ENCODE data around the gene EXOC6B. TPM values are rescaled to one million over a fixed set of nuclear protein-coding genes. Genes with fewer than 3 reads are reported as not detected.

Gene EXOC6B
- total RNA-seq, 2 experiments from 2014 or later = 6.2 to 8.3 TPM

DNA sequence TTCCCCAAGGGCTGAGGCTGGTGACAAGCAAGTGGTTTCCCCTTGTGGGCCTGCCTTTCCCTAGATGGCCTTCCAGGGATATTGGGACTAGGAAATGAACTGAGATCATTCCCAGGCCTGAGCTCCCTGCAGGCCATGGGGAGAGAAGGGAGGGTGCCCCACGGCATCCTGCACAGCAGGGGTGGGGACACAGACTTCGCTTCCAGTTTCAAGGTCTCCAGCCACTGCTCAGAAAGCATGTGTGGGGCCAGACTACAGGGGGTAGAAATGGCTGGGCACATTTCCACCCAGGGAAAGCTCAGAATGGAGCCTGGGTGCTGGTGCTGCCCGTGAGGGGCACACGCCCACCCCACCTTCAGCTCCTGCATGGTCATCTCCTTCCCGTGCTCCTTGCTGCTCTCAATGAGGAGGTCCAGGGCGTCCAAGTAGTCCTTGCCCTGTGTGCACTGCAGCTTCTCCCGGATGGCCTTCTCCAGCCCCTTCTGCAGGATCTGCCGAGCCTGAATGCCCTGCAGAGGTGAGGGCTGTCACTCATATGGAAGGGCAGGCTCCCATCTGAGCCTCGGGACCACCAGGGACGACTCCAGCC lies 691.3 kb downstream of the EXOC6B start:
- H3K4me3 Mint-ChIP-seq = no peak overlapping the region
- ATAC-seq = no peak
- CTCF ChIA-PET = no interaction called here
- TF ChIP-seq, protein P1, sequence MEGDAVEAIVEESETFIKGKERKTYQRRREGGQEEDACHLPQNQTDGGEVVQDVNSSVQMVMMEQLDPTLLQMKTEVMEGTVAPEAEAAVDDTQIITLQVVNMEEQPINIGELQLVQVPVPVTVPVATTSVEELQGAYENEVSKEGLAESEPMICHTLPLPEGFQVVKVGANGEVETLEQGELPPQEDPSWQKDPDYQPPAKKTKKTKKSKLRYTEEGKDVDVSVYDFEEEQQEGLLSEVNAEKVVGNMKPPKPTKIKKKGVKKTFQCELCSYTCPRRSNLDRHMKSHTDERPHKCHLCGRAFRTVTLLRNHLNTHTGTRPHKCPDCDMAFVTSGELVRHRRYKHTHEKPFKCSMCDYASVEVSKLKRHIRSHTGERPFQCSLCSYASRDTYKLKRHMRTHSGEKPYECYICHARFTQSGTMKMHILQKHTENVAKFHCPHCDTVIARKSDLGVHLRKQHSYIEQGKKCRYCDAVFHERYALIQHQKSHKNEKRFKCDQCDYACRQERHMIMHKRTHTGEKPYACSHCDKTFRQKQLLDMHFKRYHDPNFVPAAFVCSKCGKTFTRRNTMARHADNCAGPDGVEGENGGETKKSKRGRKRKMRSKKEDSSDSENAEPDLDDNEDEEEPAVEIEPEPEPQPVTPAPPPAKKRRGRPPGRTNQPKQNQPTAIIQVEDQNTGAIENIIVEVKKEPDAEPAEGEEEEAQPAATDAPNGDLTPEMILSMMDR (IDR thresholded peaks at IDR 0.05) = no peak
- no peaks in the 10 kb centered on the region for H3K4me1 Mint-ChIP-seq (ENCODE audit: low read depth)
- intact Hi-C loops (cut with micrococcal nuclease) = no loop called here
- DNase-seq = no peak
- POLR2A ChIA-PET = no interaction called here
- no peaks in the 10 kb centered on the region for H3K36me3 Mint-ChIP-seq (ENCODE audit: low read depth)
- no peaks in the 10 kb centered on the region for H3K9me3 Mint-ChIP-seq
- peaks cover 2% of the 10 kb centered on the region for H3K27me3 Mint-ChIP-seq
- no peak overlapping the region for H3K27ac Mint-ChIP-seq

DNA sequence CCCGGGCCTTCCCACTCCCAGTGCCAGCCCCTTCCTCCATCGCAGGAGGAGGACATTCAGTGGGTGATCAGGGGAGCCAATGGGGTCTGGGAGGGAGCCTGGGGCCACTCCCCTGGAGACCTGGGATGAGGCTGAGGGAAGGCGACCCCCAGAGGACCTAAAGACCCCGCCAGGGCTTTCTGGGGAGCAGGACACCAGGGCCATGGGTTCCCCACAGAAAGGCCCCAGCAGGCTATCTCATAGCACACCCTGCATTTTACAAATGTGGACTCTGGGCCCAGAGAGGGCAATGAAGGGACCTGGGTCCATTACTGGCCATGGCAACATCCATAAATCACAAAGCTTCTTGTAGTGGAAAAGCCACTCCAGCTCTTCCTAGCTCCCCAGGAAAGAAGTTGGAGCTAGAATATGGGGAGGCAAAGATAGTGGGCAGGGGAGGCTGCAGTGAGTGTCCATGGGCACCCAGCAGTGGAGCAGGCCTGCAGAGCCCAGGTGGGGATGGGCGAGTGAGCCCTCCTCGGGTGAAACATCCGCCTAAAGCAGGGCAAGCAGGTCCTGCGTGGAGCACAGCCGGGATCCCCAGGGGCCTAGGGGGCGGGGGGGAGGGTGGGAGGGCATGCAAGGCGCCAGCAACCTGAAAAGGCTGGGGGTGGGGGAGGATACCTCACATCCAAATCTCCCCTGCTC lies 692.0 kb downstream of the EXOC6B start:
- no peak overlapping the region for H3K27ac Mint-ChIP-seq
- no peak for ATAC-seq
- H3K9me3 Mint-ChIP-seq = no peaks in the 10 kb centered on the region

DNA sequence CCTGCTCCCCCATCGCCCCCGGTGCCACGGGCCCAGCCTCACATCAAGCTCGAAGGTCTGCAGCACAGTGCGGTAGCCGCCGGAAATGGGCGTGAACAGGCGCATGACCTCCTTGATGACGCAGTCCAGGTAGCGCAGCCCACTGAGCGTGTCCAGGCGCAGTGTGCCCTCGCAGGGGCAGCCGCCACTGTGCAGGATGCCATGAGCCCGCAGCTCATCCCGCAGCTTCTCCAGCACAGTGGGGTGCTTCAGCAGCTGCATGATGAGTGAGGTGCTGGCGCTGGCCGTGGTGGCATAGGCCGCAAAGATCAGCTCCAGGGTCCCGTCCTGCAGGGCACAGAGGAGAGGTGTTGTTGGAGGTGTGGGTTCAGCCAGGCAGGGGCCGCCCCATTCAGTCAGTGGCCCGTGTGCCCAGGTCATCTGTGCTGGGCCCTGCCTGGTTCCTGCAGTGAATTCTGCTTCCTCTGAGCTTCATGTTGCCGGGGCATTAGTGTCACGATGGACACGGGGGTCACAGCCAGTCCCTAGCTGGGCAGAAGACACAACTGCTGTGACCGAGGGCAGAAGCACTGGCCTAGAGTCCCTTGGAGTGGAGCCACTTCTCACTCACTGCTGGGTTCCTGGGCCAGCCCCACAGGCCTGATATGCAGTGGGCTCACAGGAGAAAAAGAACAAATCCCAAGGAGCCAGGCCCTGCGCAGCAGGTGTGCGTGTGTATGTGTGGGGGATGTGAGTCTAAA lies 692.7 kb downstream of the EXOC6B start:
- no peak for ATAC-seq
- Mint-ChIP-seq H3K27ac (no peak overlapping the region), H3K9me3 (no peaks in the 10 kb centered on the region), H3K4me3 (no peak overlapping the region), H3K4me1 (ENCODE audit: low read depth) (no peaks in the 10 kb centered on the region), H3K36me3 (ENCODE audit: low read depth) (no peaks in the 10 kb centered on the region), H3K27me3 (peaks cover 4% of the 10 kb centered on the region)
- intact Hi-C loops (cut with micrococcal nuclease) = no loop called here
- TF ChIP-seq, protein P1 (IDR thresholded peaks at IDR 0.05) = no peak
- CTCF ChIA-PET = no interaction called here
- POLR2A ChIA-PET = no interaction called here
- DNase-seq = no peak

More for the DNA sequence above, 692.0 kb downstream of the EXOC6B start:
- Mint-ChIP-seq H3K4me1 (ENCODE audit: low read depth) (no peaks in the 10 kb centered on the region), H3K4me3 (no peak overlapping the region), H3K36me3 (ENCODE audit: low read depth) (no peaks in the 10 kb centered on the region), H3K27me3 (peaks cover 3% of the 10 kb centered on the region)
- intact Hi-C loops (cut with micrococcal nuclease) = no loop called here
- TF ChIP-seq, protein P1 (IDR thresholded peaks at IDR 0.05) = no peak
- ChIA-PET CTCF (no interaction called here), POLR2A (no interaction called here)
- no peak for DNase-seq

DNA sequence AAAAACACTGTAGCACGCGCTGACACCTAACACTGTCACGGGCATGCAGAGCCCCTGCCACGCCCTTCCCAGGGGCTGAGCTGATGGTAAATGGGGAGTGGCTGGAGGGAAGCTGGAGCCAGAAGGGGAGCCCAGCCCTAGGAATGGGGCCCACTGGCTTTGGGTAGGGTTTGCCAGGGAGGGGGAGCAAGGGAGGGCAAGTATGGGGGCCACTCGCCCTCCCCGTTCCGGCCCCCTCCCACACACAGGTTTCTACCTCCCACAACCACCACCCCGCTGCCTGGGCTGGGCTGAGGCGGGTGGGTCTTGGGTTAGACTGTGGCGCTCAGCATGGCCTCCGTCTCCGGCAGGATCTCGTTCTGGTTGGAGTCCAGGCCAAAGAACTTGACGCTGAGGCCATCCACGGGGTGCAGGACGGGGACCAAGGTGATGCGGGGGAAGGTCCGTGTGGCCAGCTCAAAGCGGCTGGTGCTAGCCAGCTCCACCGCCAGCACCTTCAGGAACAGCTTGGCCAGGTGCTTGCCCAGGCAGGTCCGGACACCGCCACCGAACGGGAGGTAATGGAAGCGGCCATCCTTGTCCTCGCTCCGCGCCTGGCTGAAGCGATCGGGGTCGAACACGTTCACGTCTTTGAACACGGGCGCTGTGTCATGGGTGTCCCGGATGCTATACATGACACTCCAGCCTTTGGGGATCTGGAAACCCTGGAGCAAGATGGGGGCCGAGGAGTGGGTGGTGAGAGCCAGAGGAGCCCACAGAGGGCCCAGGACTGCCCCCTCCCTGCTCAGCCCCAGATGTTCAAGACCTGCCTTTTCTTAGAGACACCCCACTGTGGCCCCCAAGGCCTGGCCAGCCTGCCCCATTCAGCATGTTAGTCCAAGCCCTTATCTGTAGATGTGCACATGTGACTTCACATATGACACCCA lies 693.7 kb downstream of the EXOC6B start:
- Mint-ChIP-seq H3K27ac (no peak overlapping the region), H3K4me1 (ENCODE audit: low read depth) (no peaks in the 10 kb centered on the region), H3K36me3 (ENCODE audit: low read depth) (no peaks in the 10 kb centered on the region), H3K9me3 (no peaks in the 10 kb centered on the region), H3K4me3 (no peak overlapping the region), H3K27me3 (peaks cover 4% of the 10 kb centered on the region)
- POLR2A ChIA-PET = no interaction called here
- DNase-seq (no peak), ATAC-seq (no peak)
- CTCF ChIA-PET = no interaction called here
- intact Hi-C loops (cut with micrococcal nuclease) = no loop called here
- TF ChIP-seq, protein P1 (IDR thresholded peaks at IDR 0.05) = no peak

All from activated CD8-positive, alpha-beta T cell treated with anti-CD3 and anti-CD28 coated beads for 36 hours (primary cell).